HG02610 (cell line): Measurements from ENCODE around the gene AIPL1.

Experiments used
- ATAC-seq: cut with Tn5 transposase; IDR thresholded peaks from one replicate; pipeline ENCODE4 v1.9.1; 2021; ENCODE audit warnings: mild to moderate bottlenecking, moderate library complexity; ENCODE audit not compliant: unreplicated experiment

Gene AIPL1

GRCh38 chr17:6467567-6467966 lies 32.6 kb upstream of the AIPL1 start:
- no peak for ATAC-seq

GRCh38 chr17:6465206-6466003 lies 30.5 kb upstream of the AIPL1 start:
- no peak for ATAC-seq

GRCh38 chr17:6464446-6465041 lies 29.6 kb upstream of the AIPL1 start:
- no peak for ATAC-seq

- ATAC-seq, result no peak
Observed at GRCh38 chr17:6463616-6464445, 28.9 kb upstream of the AIPL1 start.

GRCh38 chr17:6462692-6463091 lies 27.8 kb upstream of the AIPL1 start:
- ATAC-seq, result no peak

- ATAC-seq, result no peak
Observed at GRCh38 chr17:6461792-6462524, 27.0 kb upstream of the AIPL1 start.

- ATAC-seq, result no peak
Observed at GRCh38 chr17:6461246-6461645, 26.3 kb upstream of the AIPL1 start.

GRCh38 chr17:6460531-6461161 lies 25.7 kb upstream of the AIPL1 start:
- ATAC-seq, result no peak

GRCh38 chr17:6458460-6458950 lies 23.6 kb upstream of the AIPL1 start:
- no peak for ATAC-seq

GRCh38 chr17:6457688-6458459 lies 23.0 kb upstream of the AIPL1 start:
- no peak for ATAC-seq

GRCh38 chr17:6456914-6457687 lies 22.2 kb upstream of the AIPL1 start:
- no peak for ATAC-seq

- no peak for ATAC-seq
Observed at GRCh38 chr17:6456321-6456720, 21.4 kb upstream of the AIPL1 start.

- ATAC-seq, result peak; percentile 40
Observed at GRCh38 chr17:6455321-6455705, 20.4 kb upstream of the AIPL1 start.

- ATAC-seq, result no peak
Observed at GRCh38 chr17:6454495-6455320, 19.8 kb upstream of the AIPL1 start.

GRCh38 chr17:6453279-6454024 lies 18.5 kb upstream of the AIPL1 start:
- no peak for ATAC-seq

GRCh38 chr17:6452471-6453266 lies 17.7 kb upstream of the AIPL1 start:
- no peak for ATAC-seq
